SK-N-SH treated with all-trans-retinoic acid at 6 μM for 48 hours (cell line): ENCODE results near the gene TOP2A.

ENCODE experiments used
- ATAC-seq: fragments of 200-7000 bp; cut with Tn5 transposase; 3 replicates; pipeline ENCODE4 v1.9.1; 2020; ENCODE audit warnings: mild to moderate bottlenecking, moderate library complexity
- ARNTL ChIP-seq: fragments of 450-650 bp; formaldehyde crosslinking; IDR thresholded peaks from 2 replicates; pipeline ENCODE4 v1.5.0; 2020; ENCODE audit warnings: low read depth, mild to moderate bottlenecking, moderate library complexity, borderline replicate concordance
- BACH2 ChIP-seq: fragments of 250-450 bp; sonication (Bioruptor Pico); IDR thresholded peaks from 2 replicates; pipeline ENCODE4 v1.9.0; 2021; ENCODE audit warnings: mild to moderate bottlenecking, borderline replicate concordance
- CSDC2 ChIP-seq: fragments of 250-450 bp; sonication (Bioruptor Pico); IDR thresholded peaks from 2 replicates; pipeline ENCODE4 v1.5.0; 2020; ENCODE audit warnings: mild to moderate bottlenecking, moderate library complexity
- CSRNP3 ChIP-seq: fragments of 250-450 bp; sonication (Bioruptor Pico); IDR thresholded peaks from 2 replicates; pipeline ENCODE4 v1.5.1; 2021; ENCODE audit warnings: mild to moderate bottlenecking, moderate library complexity
- GLIS3 ChIP-seq: fragments of 250-450 bp; sonication (Bioruptor Pico); IDR thresholded peaks from 2 replicates; pipeline ENCODE4 v1.5.0; 2020; ENCODE audit warnings: mild to moderate bottlenecking, moderate library complexity
- ISL1 ChIP-seq: fragments of 250-450 bp; sonication (Bioruptor Pico); IDR thresholded peaks from 2 replicates; pipeline ENCODE4 v2.1.2; 2022; ENCODE audit warnings: mild to moderate bottlenecking, moderate library complexity
- OSR1 ChIP-seq: fragments of 250-450 bp; sonication (Bioruptor Pico); IDR thresholded peaks from 2 replicates; pipeline ENCODE4 v1.8.0; 2022; ENCODE audit warnings: moderate library complexity, mild to moderate bottlenecking, inconsistent platforms
- PATZ1 ChIP-seq: fragments of 250-450 bp; sonication (Bioruptor Pico); IDR thresholded peaks from 2 replicates; pipeline ENCODE4 v1.8.0; 2020; ENCODE audit warnings: mild to moderate bottlenecking, moderate library complexity, borderline replicate concordance
- POU6F1 ChIP-seq: fragments of 250-450 bp; sonication (Bioruptor Pico); IDR thresholded peaks from 2 replicates; pipeline ENCODE4 v1.8.0; 2021; ENCODE audit warnings: low read depth, mild to moderate bottlenecking, moderate library complexity, borderline replicate concordance
- PPARA ChIP-seq: fragments of 250-450 bp; sonication (Bioruptor Pico); IDR thresholded peaks from 2 replicates; pipeline ENCODE4 v1.5.0; 2020; ENCODE audit warnings: mild to moderate bottlenecking, borderline replicate concordance
- RARB ChIP-seq: fragments of 250-450 bp; sonication (Bioruptor Pico); IDR thresholded peaks from 2 replicates; pipeline ENCODE4 v1.8.0; 2021; ENCODE audit warnings: mild to moderate bottlenecking, moderate library complexity
- SNAI2 ChIP-seq: fragments of 250-450 bp; sonication (Bioruptor Pico); IDR thresholded peaks from 2 replicates; pipeline ENCODE4 v1.5.0; 2020; ENCODE audit warnings: mild to moderate bottlenecking, moderate library complexity
- TCF4 ChIP-seq: fragments of 250-450 bp; sonication (Bioruptor Pico); IDR thresholded peaks from 2 replicates; pipeline ENCODE4 v1.8.0; 2021; ENCODE audit warnings: mild to moderate bottlenecking, moderate library complexity, borderline replicate concordance
- TOX ChIP-seq: fragments of 250-450 bp; sonication (Bioruptor Pico); IDR thresholded peaks from 2 replicates; pipeline ENCODE4 v1.8.0; 2021; ENCODE audit warnings: mild to moderate bottlenecking, moderate library complexity, borderline replicate concordance
- TSHZ2 ChIP-seq: fragments of 250-450 bp; sonication (Bioruptor Pico); IDR thresholded peaks from 2 replicates; pipeline ENCODE4 v1.5.0; 2020; ENCODE audit warnings: mild to moderate bottlenecking, moderate library complexity
- ZC3H10 ChIP-seq: fragments of 250-450 bp; sonication (Bioruptor Pico); IDR thresholded peaks from 2 replicates; pipeline ENCODE4 v1.5.1; 2021; ENCODE audit warnings: mild to moderate bottlenecking, moderate library complexity
- ZFP3 ChIP-seq: fragments of 250-450 bp; sonication (Bioruptor Pico); IDR thresholded peaks from 2 replicates; pipeline ENCODE4 v1.5.0; 2020; ENCODE audit warnings: mild to moderate bottlenecking, moderate library complexity
- ZFP30 ChIP-seq: fragments of 450-650 bp; formaldehyde crosslinking; IDR thresholded peaks from 2 replicates; pipeline ENCODE4 v1.5.0; 2022; ENCODE audit warnings: mild to moderate bottlenecking, moderate library complexity
- ZNF565 ChIP-seq: fragments of 450-650 bp; formaldehyde crosslinking; conservative IDR thresholded peaks from 2 replicates; pipeline ENCODE4 v1.5.0; 2020; ENCODE audit warnings: low read depth, mild to moderate bottlenecking, moderate library complexity
- ZNF70 ChIP-seq: fragments of 450-650 bp; formaldehyde crosslinking; IDR thresholded peaks from 2 replicates; pipeline ENCODE4 v1.5.0; 2020; ENCODE audit warnings: mild to moderate bottlenecking, moderate library complexity
- ZNF8 ChIP-seq: fragments of 450-650 bp; formaldehyde crosslinking; IDR thresholded peaks from 2 replicates; pipeline ENCODE4 v1.5.0; 2020; ENCODE audit warnings: mild to moderate bottlenecking, moderate library complexity

The TOP2A gene

GRCh38 chr17:40354221-40355122, 63.2 kb downstream of the TOP2A start:
- TF ChIP-seq ZNF565 (CRISPR knock-in tag) = no peak
- TF ChIP-seq RARB (CRISPR knock-in tag) = no peak
- no peak for TF ChIP-seq BACH2 (CRISPR knock-in tag)
- no peak for TF ChIP-seq CSRNP3
- TF ChIP-seq GLIS3 = no peak
- TF ChIP-seq ZFP30 (CRISPR knock-in tag) = no peak
- TF ChIP-seq PPARA = no peak
- TF ChIP-seq POU6F1 = no peak
- TF ChIP-seq ZNF70 (CRISPR knock-in tag) = no peak
- TF ChIP-seq ZFP3 (CRISPR knock-in tag) = no peak
- TF ChIP-seq ZNF8 = no peak
- no peak for TF ChIP-seq CSDC2 (CRISPR knock-in tag)
- no peak for TF ChIP-seq TOX (CRISPR knock-in tag)
- TF ChIP-seq TCF4 (CRISPR knock-in tag) = no peak
- TF ChIP-seq ZC3H10 (CRISPR knock-in tag) = no peak
- TF ChIP-seq ISL1 (CRISPR knock-in tag) = no peak
- no peak for TF ChIP-seq PATZ1 (CRISPR knock-in tag)
- no peak for ATAC-seq

- ATAC-seq = no peak
- TF ChIP-seq PPARA (no peak), CSDC2 (CRISPR knock-in tag) (no peak), SNAI2 (no peak), POU6F1 (no peak), RARB (CRISPR knock-in tag) (no peak)
These were observed 64.8 kb downstream of the TOP2A start for GRCh38 chr17:40352779-40353394.

GRCh38 chr17:40352237-40352778, 65.4 kb downstream of the TOP2A start:
- no peak for ATAC-seq
- TF ChIP-seq GLIS3 (no peak), ZC3H10 (CRISPR knock-in tag) (no peak), ARNTL (no peak), CSDC2 (CRISPR knock-in tag) (no peak), PPARA (no peak), POU6F1 (no peak), TCF4 (CRISPR knock-in tag) (no peak), ZFP30 (CRISPR knock-in tag) (no peak), TSHZ2 (CRISPR knock-in tag) (no peak), ZNF565 (CRISPR knock-in tag) (no peak), TOX (CRISPR knock-in tag) (no peak), OSR1 (CRISPR knock-in tag) (no peak), CSRNP3 (no peak), ZNF8 (no peak)
